ENCODE measurements around the gene CDH4. TPM values are rescaled to one million over a fixed set of nuclear protein-coding genes. Genes with fewer than 3 reads are reported as not detected.

The CDH4 gene
- total and polyA plus RNA-seq, 2 donors (not counting 3 experiments of a cell fraction or from before 2014, with no cell fraction given) = 0.17 to 0.51 TPM

DNA sequence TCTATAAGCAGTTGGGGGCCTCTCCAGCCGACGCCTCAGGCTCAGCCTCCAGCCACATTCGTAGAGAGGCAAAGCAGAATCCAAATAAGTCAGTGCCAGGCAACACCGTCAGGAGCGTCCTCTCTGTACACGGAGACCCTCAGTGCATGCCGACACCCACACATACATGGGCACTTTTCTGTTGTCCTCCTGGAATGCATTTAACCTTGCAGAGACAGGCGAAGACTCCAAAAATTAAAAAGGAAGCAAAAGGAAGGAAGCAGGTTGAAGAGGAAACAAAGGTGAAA is 487.7 kb downstream of the CDH4 start:
- no peak for FAIRE-seq
- dilution Hi-C loops (cut with MboI; ENCODE audit: extremely low pct_ligation_motif_present, low sequenced_read_pairs) = no loop called here

More for the DNA sequence above, 487.7 kb downstream of the CDH4 start:
- no peak overlapping the region for H3K4me3 ChIP-seq (replicated peaks in 1 of 3; ENCODE audit: insufficient read depth in 1 of 3, low read depth in 1 of 3, low read length in 3 of 3)
- CTCF ChIA-PET = no interaction called here
- H3K9me1 ChIP-seq (replicated peaks; ENCODE audit: control insufficient read depth, extremely low read depth, insufficient read depth, low read length) = no peaks in the 10 kb centered on the region
- no peaks in the 10 kb centered on the region for H3K4me1 ChIP-seq (ENCODE audit: control insufficient read depth, extremely low read depth, insufficient read depth, low read length)
- H3K4me2 ChIP-seq (ENCODE audit: insufficient read depth, low read length) = no peak overlapping the region
- TF ChIP-seq POLR2A (IDR thresholded peaks at IDR 0.05; ENCODE audit: low read depth, low read length) (no peak), JUN (IDR thresholded peaks at IDR 0.05; ENCODE audit: borderline replicate concordance, insufficient read depth, insufficient read length, low read depth) (no peak), FOS (IDR thresholded peaks at IDR 0.05; ENCODE audit: borderline replicate concordance, insufficient read depth, low read length) (no peak), GATA2 (IDR thresholded peaks at IDR 0.05; ENCODE audit: insufficient read depth, insufficient read length, low read depth, low read length) (no peak), MYC (IDR thresholded peaks at IDR 0.05; ENCODE audit: low read depth, low read length) (no peak), POLR2AphosphoS5 (IDR thresholded peaks at IDR 0.05; ENCODE audit: insufficient read depth, low read depth, low read length) (no peak), EZH2 (IDR thresholded peaks at IDR 0.05; ENCODE audit: borderline replicate concordance, low read depth, low read length, severe bottlenecking) (no peak)
- TF ChIP-seq, protein P1, sequence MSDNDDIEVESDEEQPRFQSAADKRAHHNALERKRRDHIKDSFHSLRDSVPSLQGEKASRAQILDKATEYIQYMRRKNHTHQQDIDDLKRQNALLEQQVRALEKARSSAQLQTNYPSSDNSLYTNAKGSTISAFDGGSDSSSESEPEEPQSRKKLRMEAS (IDR thresholded peaks at IDR 0.05; ENCODE audit: insufficient read depth, insufficient read length) = no peak
- TF ChIP-seq, protein P2, sequence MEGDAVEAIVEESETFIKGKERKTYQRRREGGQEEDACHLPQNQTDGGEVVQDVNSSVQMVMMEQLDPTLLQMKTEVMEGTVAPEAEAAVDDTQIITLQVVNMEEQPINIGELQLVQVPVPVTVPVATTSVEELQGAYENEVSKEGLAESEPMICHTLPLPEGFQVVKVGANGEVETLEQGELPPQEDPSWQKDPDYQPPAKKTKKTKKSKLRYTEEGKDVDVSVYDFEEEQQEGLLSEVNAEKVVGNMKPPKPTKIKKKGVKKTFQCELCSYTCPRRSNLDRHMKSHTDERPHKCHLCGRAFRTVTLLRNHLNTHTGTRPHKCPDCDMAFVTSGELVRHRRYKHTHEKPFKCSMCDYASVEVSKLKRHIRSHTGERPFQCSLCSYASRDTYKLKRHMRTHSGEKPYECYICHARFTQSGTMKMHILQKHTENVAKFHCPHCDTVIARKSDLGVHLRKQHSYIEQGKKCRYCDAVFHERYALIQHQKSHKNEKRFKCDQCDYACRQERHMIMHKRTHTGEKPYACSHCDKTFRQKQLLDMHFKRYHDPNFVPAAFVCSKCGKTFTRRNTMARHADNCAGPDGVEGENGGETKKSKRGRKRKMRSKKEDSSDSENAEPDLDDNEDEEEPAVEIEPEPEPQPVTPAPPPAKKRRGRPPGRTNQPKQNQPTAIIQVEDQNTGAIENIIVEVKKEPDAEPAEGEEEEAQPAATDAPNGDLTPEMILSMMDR (IDR thresholded peaks at IDR 0.05; ENCODE audit: extremely low read depth in 1 of 2, insufficient read depth in 1 of 2, low read depth in 1 of 2, low read length in 2 of 2) = no peak
- BruUV-seq (replicated peaks) = no TSS peak
- H2AFZ ChIP-seq (ENCODE audit: low read depth, low read length) = no peak overlapping the region
- H3K27ac ChIP-seq (ENCODE audit: insufficient read depth, low read depth, low read length) = no peak overlapping the region
- H3K9me3 ChIP-seq (replicated peaks; ENCODE audit: control insufficient read depth, insufficient read depth, low read length) = peaks cover 2% of the 10 kb centered on the region
- POLR2A ChIA-PET = no interaction called here
- H3K27me3 ChIP-seq (ENCODE audit: control insufficient read depth in 2 of 2, insufficient read depth in 2 of 2, low read length in 2 of 2) = no peaks in the 10 kb centered on the region
- no peak overlapping the region for H3K9ac ChIP-seq (replicated peaks; ENCODE audit: extremely low read depth, insufficient read depth, low read length)
- intact Hi-C loops (cut with micrococcal nuclease) = no loop called here
- DNase-seq (ENCODE audit: low read depth, low spot score) = no peak
- H3K36me3 ChIP-seq (ENCODE audit: control insufficient read depth in 2 of 2, extremely low read depth in 1 of 2, insufficient read depth in 2 of 2, low read length in 2 of 2) = no peaks in the 10 kb centered on the region
- H3K79me2 ChIP-seq (ENCODE audit: control insufficient read depth, insufficient read depth, low read length) = no peaks in the 10 kb centered on the region
- no peaks in the 10 kb centered on the region for H4K20me1 ChIP-seq (replicated peaks; ENCODE audit: control insufficient read depth, extremely low read depth, insufficient read depth, low read length)

Measured in endothelial cell of umbilical vein (primary cell).